ENCODE data around the gene SLC30A7.

Gene SLC30A7

DNA sequence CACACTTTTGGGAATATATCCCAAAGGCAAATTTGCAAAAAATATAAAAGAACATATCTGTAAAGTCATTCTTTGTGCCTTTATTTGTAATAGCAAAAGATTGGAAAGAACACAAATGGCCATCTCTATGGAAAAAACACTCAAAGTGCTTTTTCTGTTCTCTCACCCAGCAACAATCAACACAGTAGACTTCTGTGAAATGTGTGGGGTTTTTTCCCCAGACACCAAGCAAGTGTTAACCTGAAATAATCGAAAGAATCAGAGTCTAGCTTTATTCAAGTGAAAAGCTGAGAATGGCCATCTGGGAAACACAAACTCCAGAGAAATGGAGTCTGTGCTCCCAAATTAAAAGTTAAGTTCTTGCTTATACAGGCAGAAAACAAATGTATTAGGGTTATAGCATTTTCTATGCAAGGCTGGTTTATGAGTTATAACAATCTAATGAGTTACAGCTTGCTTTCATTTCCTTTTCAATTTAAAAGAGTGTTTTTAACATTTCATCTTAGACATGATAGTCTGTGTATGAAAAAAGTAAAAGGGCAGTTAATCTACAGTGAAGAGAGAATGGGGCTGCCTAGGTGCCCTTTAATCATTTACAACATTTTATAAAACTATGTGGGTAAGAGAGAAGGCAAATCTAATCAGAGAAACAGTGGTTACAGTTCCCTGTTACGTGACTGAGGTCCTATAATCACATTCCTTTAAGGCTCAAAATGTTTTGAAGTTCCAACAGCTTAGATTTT, 46.6 kb downstream of the SLC30A7 start:
- TF ChIP-seq GATA3 (IDR thresholded peaks at IDR 0.05; ENCODE audit: low read depth, low read length) (no peak), GATA2 (IDR thresholded peaks at IDR 0.05; ENCODE audit: low read depth, low read length) (no peak)

DNA sequence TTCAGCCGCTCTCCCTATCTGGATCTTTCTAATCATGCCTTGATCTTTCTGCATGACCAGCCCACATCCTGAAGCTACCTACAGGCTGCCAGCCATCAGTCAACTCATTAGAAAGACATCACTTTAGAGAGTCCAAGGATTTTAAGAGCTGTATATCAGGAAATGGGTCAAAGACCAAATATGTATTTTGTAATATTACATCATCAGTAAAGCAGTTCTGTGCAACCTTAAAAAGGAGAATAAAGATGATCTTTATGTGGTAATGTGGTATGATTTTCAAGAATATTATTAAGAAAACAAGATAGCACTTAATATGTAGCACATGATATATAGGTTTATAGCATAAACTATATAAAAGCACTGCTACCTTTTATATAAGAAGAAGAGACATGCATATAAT, 47.6 kb downstream of the SLC30A7 start:
- TF ChIP-seq GATA3 (IDR thresholded peaks at IDR 0.05; ENCODE audit: low read depth, low read length) (no peak), GATA2 (IDR thresholded peaks at IDR 0.05; ENCODE audit: low read depth, low read length) (no peak; the same call in 1 of the 2 replicates)

DNA sequence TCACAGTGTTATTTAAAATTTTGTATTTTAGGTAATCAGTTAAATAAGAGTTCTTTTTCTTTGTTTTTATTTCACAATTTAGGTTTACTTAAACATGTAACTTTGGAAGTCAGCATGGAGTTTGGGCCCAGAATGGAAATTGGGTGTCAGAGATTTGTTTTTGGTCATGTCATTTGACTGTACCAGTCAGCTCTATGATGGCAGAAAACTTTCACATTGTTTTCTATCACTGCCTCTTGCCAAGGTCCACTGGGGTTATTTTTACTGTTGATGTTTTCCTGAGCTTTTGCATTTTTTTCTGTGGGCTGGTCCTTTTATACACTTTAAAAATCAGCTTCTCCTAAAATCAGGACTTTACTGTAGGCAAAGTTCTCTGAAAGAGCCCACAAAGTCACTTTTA, 54.4 kb downstream of the SLC30A7 start:
- TF ChIP-seq GATA3 (IDR thresholded peaks at IDR 0.05; ENCODE audit: low read depth, low read length) (no peak), GATA2 (IDR thresholded peaks at IDR 0.05; ENCODE audit: low read depth, low read length) (no peak)

DNA sequence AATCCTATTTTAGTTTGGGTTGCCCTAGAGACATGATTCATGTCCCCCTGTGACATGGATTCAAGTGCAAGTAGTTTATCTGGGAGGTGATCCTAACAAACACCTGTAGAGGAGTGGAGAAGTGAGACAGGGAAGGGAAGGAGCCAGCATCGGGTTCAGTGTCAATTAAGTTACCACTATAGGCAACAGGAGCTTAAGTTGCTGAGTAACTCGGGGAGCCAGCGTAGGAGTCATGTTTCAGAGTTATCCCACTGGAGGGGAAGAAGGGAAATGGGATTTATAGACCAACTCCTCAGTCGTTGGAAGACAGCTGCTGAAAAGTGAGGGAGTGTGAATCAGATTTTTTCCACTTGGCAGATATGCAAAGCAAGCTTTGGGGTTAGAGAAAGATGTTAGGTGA, 54.9 kb downstream of the SLC30A7 start:
- no peak for TF ChIP-seq GATA3 (IDR thresholded peaks at IDR 0.05; ENCODE audit: low read depth, low read length)
- no peak for TF ChIP-seq GATA2 (IDR thresholded peaks at IDR 0.05; ENCODE audit: low read depth, low read length)

DNA sequence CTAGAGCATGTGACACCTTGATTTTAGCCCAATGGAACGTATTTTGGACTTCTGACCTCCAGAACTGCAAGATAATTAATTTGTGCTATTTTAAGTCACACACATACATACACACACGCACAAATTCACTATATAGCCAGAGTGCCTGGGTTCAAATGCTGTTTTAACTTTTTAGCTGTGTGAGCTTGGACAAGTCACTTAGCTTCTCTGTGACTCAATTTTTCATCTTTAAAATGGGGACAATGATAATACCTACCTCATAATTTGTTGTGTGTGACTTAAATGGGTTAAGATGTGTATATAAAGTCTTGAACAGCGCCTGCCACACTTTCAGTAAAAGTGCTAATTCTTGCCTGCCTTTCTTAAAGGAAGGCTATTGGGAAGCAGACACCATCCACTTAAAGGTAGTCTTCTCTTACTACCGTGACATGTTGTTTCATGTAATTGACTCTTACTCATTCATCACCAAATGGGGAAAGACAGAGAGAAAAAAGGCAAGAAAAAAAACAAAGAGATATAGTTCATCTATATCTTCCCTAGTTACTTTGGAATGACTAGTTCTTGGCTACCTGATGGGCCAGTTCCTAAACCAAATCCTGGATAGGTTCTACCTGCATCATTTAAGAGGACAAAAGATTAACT, 56.3 kb downstream of the SLC30A7 start:
- no peak for TF ChIP-seq GATA2 (IDR thresholded peaks at IDR 0.05; ENCODE audit: low read depth, low read length)
- no peak for TF ChIP-seq GATA3 (IDR thresholded peaks at IDR 0.05; ENCODE audit: low read depth, low read length)

DNA sequence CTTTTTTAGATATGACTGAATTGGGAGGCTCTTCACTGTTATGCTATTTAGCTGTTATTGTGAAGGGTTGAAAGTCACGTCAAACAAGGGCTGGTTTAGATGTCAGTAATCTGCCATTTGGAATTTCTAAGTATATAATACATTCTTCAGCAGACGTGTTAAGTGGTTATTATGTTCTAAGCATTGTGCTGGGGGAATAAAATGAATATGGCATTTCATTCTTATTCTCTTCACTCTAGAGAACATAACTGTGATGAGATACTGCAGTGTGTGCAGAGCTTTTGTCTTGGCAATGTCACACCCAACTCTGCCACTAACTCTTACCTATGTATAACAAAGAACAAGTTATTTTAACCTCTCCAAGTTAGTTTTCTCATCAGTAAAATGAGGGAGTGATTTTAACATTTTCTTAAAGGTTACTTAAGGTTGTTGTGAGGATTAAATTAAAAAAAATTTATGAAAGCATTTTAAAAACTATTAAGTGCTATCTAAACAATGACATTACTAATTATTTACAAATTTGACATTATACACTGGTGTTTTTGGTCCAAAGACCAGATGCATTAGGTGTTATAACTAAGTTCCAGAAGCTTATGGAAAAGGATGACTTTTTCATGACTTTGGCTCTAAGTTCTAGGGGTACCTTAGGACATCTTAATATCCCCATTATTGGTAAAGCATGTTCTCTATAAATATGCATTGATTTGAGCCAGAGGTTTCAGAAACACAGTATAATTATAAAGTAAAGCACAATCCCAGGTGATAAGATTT, 58.3 kb downstream of the SLC30A7 start:
- no peak for TF ChIP-seq GATA3 (IDR thresholded peaks at IDR 0.05; ENCODE audit: low read depth, low read length)
- no peak for TF ChIP-seq GATA2 (IDR thresholded peaks at IDR 0.05; ENCODE audit: low read depth, low read length)

DNA sequence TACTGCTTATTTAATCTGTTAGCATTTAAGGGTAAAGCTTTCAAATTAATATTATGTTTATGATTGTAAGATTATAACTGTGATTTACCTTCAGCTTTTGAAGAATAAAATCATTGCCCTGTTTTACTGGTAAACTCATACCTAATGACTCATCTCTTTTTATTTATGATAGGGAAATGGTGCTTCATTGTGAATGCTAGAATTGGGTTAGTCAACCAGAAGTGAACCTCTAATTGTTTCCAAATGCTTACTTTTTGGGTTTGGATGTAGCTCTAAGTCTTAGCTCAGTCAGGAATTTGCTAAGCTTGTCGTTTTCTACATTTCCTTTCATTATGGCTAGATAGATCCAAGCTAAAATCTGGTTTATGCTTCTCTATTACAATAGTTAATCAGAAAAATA, 59.4 kb downstream of the SLC30A7 start:
- TF ChIP-seq GATA2 (IDR thresholded peaks at IDR 0.05; ENCODE audit: low read depth, low read length) (no peak), GATA3 (IDR thresholded peaks at IDR 0.05; ENCODE audit: low read depth, low read length) (no peak)

DNA sequence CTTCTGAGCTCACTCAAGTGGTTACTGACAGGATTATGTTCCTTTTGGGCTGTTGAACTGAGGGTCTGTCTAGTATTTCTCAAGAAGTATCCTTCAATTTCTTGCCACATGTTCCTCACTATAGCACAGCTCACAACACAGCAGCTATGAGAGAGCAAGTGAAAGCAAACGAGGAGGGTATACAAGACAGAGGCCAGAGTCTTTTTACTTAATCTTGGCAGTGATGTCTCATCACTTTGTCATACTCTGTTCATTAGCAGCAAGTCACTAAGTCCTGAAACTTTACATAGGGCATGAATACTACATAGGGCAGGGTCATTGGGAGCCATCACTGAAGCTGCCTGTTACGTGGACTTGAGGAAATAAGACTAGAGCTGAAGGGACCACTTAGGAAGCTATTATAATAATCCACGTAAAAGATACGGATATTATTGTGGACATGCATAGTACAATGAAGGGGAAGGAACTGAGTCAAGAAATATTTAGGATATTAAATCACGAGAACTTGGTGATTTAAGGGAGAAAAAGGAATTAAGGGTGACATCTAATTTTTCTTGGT, 63.7 kb downstream of the SLC30A7 start:
- TF ChIP-seq GATA3 (IDR thresholded peaks at IDR 0.05; ENCODE audit: low read depth, low read length) (no peak), GATA2 (IDR thresholded peaks at IDR 0.05; ENCODE audit: low read depth, low read length) (no peak)

DNA sequence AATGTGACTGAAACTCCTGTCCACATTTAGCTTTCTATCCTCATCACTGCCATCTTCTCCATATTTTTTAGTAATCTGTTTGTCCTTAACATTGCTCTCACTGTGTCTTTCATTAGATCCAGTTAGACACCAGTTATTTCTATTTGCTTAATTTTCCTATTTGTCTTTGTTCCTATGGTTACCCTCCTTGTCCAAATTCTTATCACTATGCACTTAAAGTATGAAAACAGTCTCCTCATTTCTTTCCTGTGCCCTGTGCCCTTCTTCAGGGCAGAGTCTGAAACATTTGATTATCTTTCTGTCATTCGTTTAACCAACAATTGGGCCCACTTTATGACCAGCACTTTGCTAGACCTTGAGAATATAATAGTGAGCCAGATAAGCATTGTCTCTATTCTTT, 64.2 kb downstream of the SLC30A7 start:
- TF ChIP-seq GATA3 (IDR thresholded peaks at IDR 0.05; ENCODE audit: low read depth, low read length) (no peak), GATA2 (IDR thresholded peaks at IDR 0.05; ENCODE audit: low read depth, low read length) (no peak)

DNA sequence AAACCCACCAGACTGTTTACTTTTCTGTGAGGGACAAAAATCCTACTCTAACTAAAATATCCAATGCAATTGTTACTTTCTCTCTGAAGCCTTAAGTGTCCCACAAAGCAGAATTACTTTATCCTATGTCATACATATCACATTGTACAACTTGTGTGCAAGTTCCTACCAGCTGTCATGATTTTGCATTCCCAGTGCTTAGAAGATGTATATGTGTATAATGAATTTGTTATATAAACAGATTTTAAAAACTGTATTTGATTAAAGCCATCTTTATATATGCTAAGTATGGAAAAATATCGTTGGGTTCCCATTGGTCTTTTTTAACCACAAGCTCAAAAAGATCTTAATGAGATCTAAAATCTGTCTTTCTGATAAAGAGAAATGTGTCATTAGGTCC, 72.7 kb downstream of the SLC30A7 start:
- TF ChIP-seq GATA3 (IDR thresholded peaks at IDR 0.05; ENCODE audit: low read depth, low read length) (no peak), GATA2 (IDR thresholded peaks at IDR 0.05; ENCODE audit: low read depth, low read length) (no peak)

DNA sequence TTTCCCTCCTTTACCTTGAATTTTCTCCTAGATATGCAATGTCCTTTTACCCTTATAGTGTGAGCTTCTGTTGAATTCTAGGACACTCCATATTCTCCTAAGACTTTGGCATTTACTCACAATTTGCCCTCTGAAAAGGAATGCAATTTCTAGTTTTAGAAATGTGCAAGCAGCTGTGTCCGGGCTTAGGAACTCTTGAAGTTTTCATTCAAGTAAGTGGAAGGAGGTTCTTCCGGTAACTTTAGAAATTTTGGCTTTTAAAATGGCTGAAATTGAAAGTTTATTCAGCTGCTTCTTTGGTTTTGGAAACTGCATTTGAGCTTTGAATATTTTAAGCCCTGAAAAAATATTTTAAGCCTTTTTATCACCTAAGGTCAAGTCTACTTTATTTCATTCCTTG, 73.4 kb downstream of the SLC30A7 start:
- TF ChIP-seq GATA3 (IDR thresholded peaks at IDR 0.05; ENCODE audit: low read depth, low read length) (no peak), GATA2 (IDR thresholded peaks at IDR 0.05; ENCODE audit: low read depth, low read length) (no peak)

DNA sequence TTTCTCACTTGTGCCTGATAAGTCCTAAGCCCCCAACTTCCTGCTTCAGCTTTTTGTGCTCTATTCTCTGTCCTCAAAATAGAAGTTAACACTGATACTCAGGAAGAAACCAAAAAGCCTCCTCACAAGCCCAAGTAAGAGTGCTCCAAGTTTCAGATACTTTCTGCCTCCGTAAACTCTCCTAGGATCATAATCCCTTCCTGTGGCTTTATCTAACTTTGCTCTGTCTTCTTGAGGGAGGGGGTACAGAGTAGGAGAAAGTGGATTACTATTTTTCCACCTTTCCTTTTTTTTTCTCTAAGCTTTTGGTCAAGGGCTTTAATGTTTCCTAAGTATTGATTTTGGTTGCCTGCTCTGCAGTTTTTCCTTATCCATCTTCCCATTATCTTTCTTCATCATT, 75.1 kb downstream of the SLC30A7 start:
- TF ChIP-seq GATA3 (IDR thresholded peaks at IDR 0.05; ENCODE audit: low read depth, low read length): no peak
- no peak for TF ChIP-seq GATA2 (IDR thresholded peaks at IDR 0.05; ENCODE audit: low read depth, low read length)

DNA sequence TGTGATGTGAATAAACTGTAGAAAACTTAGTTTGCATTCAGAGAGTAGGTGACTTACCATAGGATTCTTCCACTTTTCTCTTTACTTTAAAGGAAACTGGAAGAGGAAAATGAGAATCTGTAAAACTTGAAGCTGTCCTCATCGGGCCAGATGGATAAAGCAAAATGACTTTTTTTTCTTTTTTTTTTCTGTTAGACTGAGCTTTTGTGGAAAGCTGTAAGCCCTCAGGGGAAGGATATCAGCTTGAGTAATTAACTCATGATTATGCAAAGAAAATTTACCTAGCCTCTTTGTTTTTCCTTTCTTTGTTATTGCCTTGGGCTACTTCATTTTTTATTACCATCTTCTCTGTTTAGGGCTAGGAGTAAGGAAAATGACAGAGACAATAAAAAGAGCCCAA, 76.3 kb downstream of the SLC30A7 start:
- no peak for TF ChIP-seq GATA3 (IDR thresholded peaks at IDR 0.05; ENCODE audit: low read depth, low read length)
- no peak for TF ChIP-seq GATA2 (IDR thresholded peaks at IDR 0.05; ENCODE audit: low read depth, low read length)

DNA sequence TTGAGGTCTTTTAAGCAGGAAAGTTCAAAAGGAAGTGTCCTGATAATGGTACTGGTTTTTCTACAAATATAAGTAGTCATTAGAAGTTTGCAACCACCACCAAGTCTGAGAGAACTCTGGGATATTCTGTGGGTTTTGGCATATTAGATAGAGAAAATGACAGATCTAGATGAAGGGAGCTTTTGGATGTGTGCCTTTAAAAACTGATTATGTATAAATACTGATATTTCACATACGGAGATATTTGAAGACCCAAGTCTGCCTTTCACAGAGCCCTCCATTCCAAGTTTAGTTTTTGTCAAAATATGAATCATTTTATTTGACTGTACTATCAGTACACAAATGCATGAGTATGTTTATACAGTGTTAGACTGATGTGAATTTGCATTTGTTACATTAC, 81.0 kb downstream of the SLC30A7 start:
- TF ChIP-seq GATA2 (IDR thresholded peaks at IDR 0.05; ENCODE audit: low read depth, low read length) (no peak), GATA3 (IDR thresholded peaks at IDR 0.05; ENCODE audit: low read depth, low read length) (no peak)
